Stimulated activated CD4-positive, alpha-beta T cell treated with anti-CD3 and anti-CD28 coated beads, Interleukin-2, amount 100 ng/mL, for 24 hours (primary cell): ENCODE measurements around the gene CAST.
A peak's percentile ranks its signal among the peaks of the same experiment; 100 is the strongest.

Source experiments
- DNase-seq, 2 donors: peaks; one replicate each; pipeline ENCODE4 v3.0.0-alpha.2; 2020

The CAST gene

GRCh38 chr5:96677496-96677895, 15.3 kb downstream of the CAST start:
- DNase-seq = no peak

- DNase-seq = no peak
Observed at GRCh38 chr5:96679293-96679692, 17.1 kb downstream of the CAST start.

- DNase-seq = no peak
Observed at GRCh38 chr5:96680759-96681470, 18.7 kb downstream of the CAST start.

- DNase-seq = no peak
Observed at GRCh38 chr5:96683392-96683791, 21.2 kb downstream of the CAST start.

- DNase-seq = no peak
Observed at GRCh38 chr5:96683810-96684209, 21.6 kb downstream of the CAST start.

GRCh38 chr5:96687080-96687479, 24.9 kb downstream of the CAST start:
- DNase-seq = no peak

GRCh38 chr5:96687812-96688453, 25.8 kb downstream of the CAST start:
- no peak for DNase-seq

GRCh38 chr5:96690861-96691260, 28.7 kb downstream of the CAST start:
- DNase-seq = no peak

GRCh38 chr5:96691503-96692303, 29.5 kb downstream of the CAST start:
- no peak for DNase-seq

- DNase-seq = no peak
Observed at GRCh38 chr5:96692441-96692840, 30.3 kb downstream of the CAST start.

GRCh38 chr5:96699186-96699820, 37.1 kb downstream of the CAST start:
- DNase-seq = no peak

- DNase-seq = peak; percentile 83 to 84
Observed at GRCh38 chr5:96702503-96703383, 40.6 kb downstream of the CAST start.

GRCh38 chr5:96703384-96703920, 41.3 kb downstream of the CAST start:
- DNase-seq = peak in 1 of 2 donors; percentile 63

GRCh38 chr5:96703995-96704394, 41.8 kb downstream of the CAST start:
- DNase-seq = no peak

- no peak for DNase-seq
Observed at GRCh38 chr5:96706433-96707111, 44.4 kb downstream of the CAST start.

GRCh38 chr5:96708600-96708999, 46.4 kb downstream of the CAST start:
- DNase-seq = no peak

- DNase-seq = no peak
Observed at GRCh38 chr5:96709152-96709821, 47.1 kb downstream of the CAST start.

- DNase-seq = no peak
Observed at GRCh38 chr5:96712100-96712746, 50.0 kb downstream of the CAST start.

GRCh38 chr5:96714450-96714849, 52.3 kb downstream of the CAST start:
- DNase-seq = no peak

GRCh38 chr5:96714951-96715451, 52.8 kb downstream of the CAST start:
- peak in 1 of 2 donors; percentile 24 for DNase-seq
